PFSK-1 (cell line): ENCODE results near the gene PCSK2.

Experiments
- FOXP2 ChIP-seq: optimal IDR thresholded peaks from 2 replicates; pipeline ENCODE3; 2011; ENCODE audit warnings: borderline replicate concordance, control low read depth, inconsistent platforms; ENCODE audit not compliant: insufficient read depth; ENCODE audit errors: extremely low read length, extremely low read depth
- POLR2AphosphoS5 ChIP-seq: IDR thresholded peaks from 2 replicates; pipeline ENCODE4 v1.6.1; 2012; ENCODE audit warnings: low read depth, mild to moderate bottlenecking, control low read depth, low read length, moderate library complexity
- SIN3A ChIP-seq: IDR thresholded peaks from 2 replicates; pipeline ENCODE4 v1.6.1; 2012; ENCODE audit warnings: mild to moderate bottlenecking, low read length, moderate library complexity, borderline replicate concordance; ENCODE audit not compliant: insufficient read depth
- TAF1 ChIP-seq: IDR thresholded peaks from 2 replicates; pipeline ENCODE4 v1.6.1; 2012; ENCODE audit warnings: low read length, control low read depth, borderline replicate concordance; ENCODE audit not compliant: insufficient read depth
- TF ChIP-seq, protein P1 (sequence below), 2 experiments: IDR thresholded peaks; 2 replicates each; pipeline versions ENCODE4 v1.6.1 to v1.8.0; 2011 to 2012; ENCODE audit warnings: low read depth in 2 of 2, low read length in 2 of 2, control low read depth in 1 of 2, inconsistent platforms in 1 of 2, mild to moderate bottlenecking in 1 of 2, moderate library complexity in 1 of 2; ENCODE audit not compliant: insufficient read depth in 1 of 2

PCSK2 gene

DNA sequence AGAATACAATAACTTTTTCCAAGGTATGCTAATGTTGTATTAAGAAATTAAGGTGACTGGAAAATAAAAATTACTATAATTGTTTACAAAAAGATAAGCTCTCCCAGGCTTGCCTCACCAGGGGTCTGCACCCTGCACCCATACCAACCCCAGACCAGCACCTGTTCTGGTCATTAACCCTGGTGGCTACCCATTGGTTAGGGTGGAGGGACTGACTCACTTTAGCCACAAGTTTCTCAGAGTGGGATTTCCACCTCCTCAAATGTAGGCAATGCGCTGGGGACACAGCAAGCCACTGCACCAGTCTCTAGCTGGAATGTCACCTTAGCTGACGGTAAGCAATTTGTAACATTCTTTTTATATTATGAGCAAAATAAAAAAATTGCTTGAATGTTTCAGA lies 221.2 kb downstream of the PCSK2 start:
- TF ChIP-seq TAF1, result no peak
- no peak for TF ChIP-seq POLR2AphosphoS5
- no peak for TF ChIP-seq SIN3A
- TF ChIP-seq FOXP2, result no peak
- TF ChIP-seq, protein P1, sequence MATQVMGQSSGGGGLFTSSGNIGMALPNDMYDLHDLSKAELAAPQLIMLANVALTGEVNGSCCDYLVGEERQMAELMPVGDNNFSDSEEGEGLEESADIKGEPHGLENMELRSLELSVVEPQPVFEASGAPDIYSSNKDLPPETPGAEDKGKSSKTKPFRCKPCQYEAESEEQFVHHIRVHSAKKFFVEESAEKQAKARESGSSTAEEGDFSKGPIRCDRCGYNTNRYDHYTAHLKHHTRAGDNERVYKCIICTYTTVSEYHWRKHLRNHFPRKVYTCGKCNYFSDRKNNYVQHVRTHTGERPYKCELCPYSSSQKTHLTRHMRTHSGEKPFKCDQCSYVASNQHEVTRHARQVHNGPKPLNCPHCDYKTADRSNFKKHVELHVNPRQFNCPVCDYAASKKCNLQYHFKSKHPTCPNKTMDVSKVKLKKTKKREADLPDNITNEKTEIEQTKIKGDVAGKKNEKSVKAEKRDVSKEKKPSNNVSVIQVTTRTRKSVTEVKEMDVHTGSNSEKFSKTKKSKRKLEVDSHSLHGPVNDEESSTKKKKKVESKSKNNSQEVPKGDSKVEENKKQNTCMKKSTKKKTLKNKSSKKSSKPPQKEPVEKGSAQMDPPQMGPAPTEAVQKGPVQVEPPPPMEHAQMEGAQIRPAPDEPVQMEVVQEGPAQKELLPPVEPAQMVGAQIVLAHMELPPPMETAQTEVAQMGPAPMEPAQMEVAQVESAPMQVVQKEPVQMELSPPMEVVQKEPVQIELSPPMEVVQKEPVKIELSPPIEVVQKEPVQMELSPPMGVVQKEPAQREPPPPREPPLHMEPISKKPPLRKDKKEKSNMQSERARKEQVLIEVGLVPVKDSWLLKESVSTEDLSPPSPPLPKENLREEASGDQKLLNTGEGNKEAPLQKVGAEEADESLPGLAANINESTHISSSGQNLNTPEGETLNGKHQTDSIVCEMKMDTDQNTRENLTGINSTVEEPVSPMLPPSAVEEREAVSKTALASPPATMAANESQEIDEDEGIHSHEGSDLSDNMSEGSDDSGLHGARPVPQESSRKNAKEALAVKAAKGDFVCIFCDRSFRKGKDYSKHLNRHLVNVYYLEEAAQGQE (IDR thresholded peaks at IDR 0.05; ENCODE audit: insufficient read depth in 1 of 2, low read depth in 2 of 2, low read length in 2 of 2), result no peak

DNA sequence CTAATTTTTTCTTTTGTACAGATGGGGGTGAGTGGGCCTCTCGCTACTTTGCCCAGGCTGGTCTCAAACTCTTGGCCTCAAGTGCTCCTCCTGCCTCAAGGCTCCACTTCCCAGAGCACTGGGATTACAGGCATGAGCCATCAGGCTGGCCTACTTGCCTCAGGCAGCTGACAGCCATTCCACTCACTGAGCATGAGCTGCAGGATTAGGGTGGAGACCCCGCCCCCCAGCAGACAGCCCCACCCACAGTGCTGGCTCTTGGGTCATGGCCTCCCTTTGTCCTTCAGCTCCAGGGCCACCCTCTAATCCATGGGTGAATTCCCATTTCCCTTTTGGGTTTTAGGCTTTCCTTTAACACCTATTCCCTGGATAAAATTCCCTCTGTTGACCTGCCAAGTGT lies 222.2 kb downstream of the PCSK2 start:
- TF ChIP-seq TAF1, result no peak
- no peak for TF ChIP-seq FOXP2
- TF ChIP-seq POLR2AphosphoS5, result no peak
- TF ChIP-seq, protein P1 (IDR thresholded peaks at IDR 0.05; ENCODE audit: insufficient read depth in 1 of 2, low read depth in 2 of 2, low read length in 2 of 2), result no peak
- TF ChIP-seq SIN3A, result no peak

DNA sequence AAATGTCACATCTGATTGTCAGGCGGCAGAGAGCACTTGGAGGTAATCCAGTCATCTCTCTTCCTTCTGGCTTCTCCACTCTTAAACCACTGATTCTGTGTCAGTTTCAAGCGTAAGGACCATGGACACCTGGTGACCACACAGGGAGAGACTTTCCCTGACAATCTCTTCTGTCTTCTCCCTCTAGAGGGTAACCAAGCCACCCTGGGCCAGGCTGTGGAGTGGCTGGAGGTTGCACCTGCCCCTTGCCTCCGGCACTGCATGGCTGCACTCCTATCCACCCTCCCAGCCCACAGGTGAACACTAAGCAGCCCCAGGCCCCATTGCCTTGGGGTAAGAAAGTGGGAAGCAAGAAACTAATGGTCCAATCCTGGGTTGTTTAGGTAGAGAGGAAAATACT lies 225.6 kb downstream of the PCSK2 start:
- TF ChIP-seq, protein P1 (IDR thresholded peaks at IDR 0.05; ENCODE audit: insufficient read depth in 1 of 2, low read depth in 2 of 2, low read length in 2 of 2), result no peak
- TF ChIP-seq SIN3A (no peak), FOXP2 (no peak), POLR2AphosphoS5 (no peak), TAF1 (no peak)

DNA sequence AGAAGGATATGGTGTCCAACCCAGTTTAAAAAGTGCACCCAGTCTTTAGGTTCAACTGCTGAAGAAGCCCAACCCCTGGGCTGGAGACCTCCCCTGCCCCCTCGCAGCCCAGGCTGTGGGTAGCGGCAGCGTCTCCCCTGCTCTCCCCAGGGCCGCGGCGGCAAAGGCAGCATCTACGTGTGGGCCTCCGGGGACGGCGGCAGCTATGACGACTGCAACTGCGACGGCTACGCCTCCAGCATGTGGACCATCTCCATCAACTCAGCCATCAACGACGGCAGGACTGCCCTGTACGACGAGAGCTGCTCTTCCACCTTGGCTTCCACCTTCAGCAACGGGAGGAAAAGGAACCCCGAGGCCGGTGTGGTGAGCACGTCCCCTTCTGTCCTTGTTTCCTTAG lies 226.8 kb downstream of the PCSK2 start:
- TF ChIP-seq FOXP2 (no peak), SIN3A (no peak), TAF1 (no peak), POLR2AphosphoS5 (no peak)
- TF ChIP-seq, protein P1 (IDR thresholded peaks at IDR 0.05; ENCODE audit: insufficient read depth in 1 of 2, low read depth in 2 of 2, low read length in 2 of 2), result no peak

DNA sequence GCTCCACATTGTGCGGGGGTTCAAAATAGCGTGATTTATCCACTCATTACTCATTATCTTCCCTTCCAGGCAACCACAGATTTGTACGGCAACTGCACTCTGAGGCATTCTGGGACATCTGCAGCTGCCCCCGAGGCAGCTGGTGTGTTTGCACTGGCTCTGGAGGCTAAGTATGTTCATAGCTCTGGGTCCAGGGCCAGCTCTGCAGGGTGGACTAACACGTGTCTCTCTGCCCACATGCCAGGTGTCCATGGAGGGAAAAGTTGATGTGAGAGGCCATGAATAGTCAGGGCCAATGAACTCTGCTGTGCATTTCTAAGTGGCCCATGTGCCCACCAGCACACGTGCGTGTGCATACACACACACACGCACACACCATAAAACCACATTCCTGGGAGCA lies 229.4 kb downstream of the PCSK2 start:
- TF ChIP-seq, protein P1 (IDR thresholded peaks at IDR 0.05; ENCODE audit: insufficient read depth in 1 of 2, low read depth in 2 of 2, low read length in 2 of 2), result no peak
